ENCODE measurements around the gene NRAS. TPM values are rescaled to one million over a fixed set of nuclear protein-coding genes. Genes with fewer than 3 reads are reported as not detected.

Gene NRAS
- total RNA-seq, 2 experiments from 2014 or later, result 28.9 to 30.4 TPM

DNA sequence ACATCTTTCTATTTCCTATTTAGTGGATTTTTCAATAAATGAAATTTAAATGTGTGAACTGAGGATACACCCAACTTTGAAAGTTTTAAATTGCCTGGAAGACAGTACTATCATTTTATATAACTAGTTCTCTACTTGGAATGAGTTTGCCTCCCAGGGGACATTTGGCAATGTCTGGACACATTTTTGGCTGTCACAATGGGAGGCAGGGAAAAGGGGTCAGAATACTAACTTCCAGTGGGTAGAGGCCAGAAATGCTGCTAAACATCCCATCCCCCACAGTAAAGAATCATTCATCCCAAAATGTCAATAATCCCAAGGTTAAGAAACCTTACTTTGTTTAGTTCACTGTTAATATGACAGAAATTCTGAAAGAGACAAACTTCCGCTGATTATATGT, 13.2 kb upstream of the NRAS start:
- H3K9me3 ChIP-seq (ENCODE audit: control insufficient read depth in 1 of 2, insufficient read depth in 1 of 2, low read length in 2 of 2), result no peaks in the 10 kb centered on the region
- DNase-seq (no peak), ATAC-seq (ENCODE audit: poor library complexity) (no peak)
- H3K4me3 ChIP-seq (ENCODE audit: low read length), result no peak overlapping the region
- ChIA-PET CTCF (no interaction called here), POLR2A (no interaction called here)
- no peaks in the 10 kb centered on the region for H3K9me3 Mint-ChIP-seq
- no peaks in the 10 kb centered on the region for H3K4me1 ChIP-seq (ENCODE audit: insufficient read depth, low read length)
- intact Hi-C loops (cut with DNase I, micrococcal nuclease), result no loop called here
- no peaks in the 10 kb centered on the region for H3K27me3 Mint-ChIP-seq
- H3K36me3 ChIP-seq (ENCODE audit: insufficient read depth, low read length), result peaks cover 100% of the 10 kb centered on the region
- H3K36me3 Mint-ChIP-seq (ENCODE audit: low read depth), result peaks cover 99% of the 10 kb centered on the region
- H3K27ac ChIP-seq (ENCODE audit: low read depth in 1 of 2, low read length in 2 of 2), result no peak overlapping the region
- no peaks in the 10 kb centered on the region for H3K27me3 ChIP-seq (ENCODE audit: control insufficient read depth in 1 of 2, insufficient read depth in 2 of 2, low read length in 2 of 2)
- H3K4me1 Mint-ChIP-seq (ENCODE audit: low read depth), result peaks cover 9% of the 10 kb centered on the region
- no peak overlapping the region for H3K4me3 Mint-ChIP-seq
- H3K27ac Mint-ChIP-seq, result no peak overlapping the region
- TF ChIP-seq, protein P1, sequence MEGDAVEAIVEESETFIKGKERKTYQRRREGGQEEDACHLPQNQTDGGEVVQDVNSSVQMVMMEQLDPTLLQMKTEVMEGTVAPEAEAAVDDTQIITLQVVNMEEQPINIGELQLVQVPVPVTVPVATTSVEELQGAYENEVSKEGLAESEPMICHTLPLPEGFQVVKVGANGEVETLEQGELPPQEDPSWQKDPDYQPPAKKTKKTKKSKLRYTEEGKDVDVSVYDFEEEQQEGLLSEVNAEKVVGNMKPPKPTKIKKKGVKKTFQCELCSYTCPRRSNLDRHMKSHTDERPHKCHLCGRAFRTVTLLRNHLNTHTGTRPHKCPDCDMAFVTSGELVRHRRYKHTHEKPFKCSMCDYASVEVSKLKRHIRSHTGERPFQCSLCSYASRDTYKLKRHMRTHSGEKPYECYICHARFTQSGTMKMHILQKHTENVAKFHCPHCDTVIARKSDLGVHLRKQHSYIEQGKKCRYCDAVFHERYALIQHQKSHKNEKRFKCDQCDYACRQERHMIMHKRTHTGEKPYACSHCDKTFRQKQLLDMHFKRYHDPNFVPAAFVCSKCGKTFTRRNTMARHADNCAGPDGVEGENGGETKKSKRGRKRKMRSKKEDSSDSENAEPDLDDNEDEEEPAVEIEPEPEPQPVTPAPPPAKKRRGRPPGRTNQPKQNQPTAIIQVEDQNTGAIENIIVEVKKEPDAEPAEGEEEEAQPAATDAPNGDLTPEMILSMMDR (IDR thresholded peaks at IDR 0.05), result no peak

DNA sequence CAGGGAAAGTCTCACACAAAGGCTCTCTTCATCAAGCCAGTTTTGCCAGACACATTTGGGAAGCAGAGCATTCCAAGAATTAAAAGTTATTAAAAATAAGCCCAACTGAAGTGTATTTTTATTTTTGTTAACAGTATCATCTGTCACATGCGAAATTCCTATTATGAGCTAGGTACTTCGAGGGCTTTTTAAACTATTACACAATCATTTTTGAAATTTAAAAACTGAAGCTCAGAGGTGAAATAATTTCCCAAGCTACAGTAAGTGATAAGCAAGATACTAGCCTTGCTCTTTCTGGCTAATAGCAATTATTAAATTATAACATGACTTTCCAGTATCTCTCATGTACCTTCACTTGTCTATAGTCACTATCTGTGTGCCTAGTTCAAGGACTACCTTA, 12.0 kb upstream of the NRAS start:
- no peaks in the 10 kb centered on the region for H3K27me3 ChIP-seq (ENCODE audit: control insufficient read depth in 1 of 2, insufficient read depth in 2 of 2, low read length in 2 of 2)
- Mint-ChIP-seq H3K36me3 (ENCODE audit: low read depth) (peaks cover 99% of the 10 kb centered on the region), H3K9me3 (no peaks in the 10 kb centered on the region), H3K4me3 (no peak overlapping the region), H3K27ac (no peak overlapping the region), H3K27me3 (no peaks in the 10 kb centered on the region), H3K4me1 (ENCODE audit: low read depth) (peaks cover 9% of the 10 kb centered on the region)
- ATAC-seq (ENCODE audit: poor library complexity) (no peak), DNase-seq (no peak)
- H3K27ac ChIP-seq (ENCODE audit: low read depth in 1 of 2, low read length in 2 of 2), result no peak overlapping the region
- peaks cover 100% of the 10 kb centered on the region for H3K36me3 ChIP-seq (ENCODE audit: insufficient read depth, low read length)
- no peaks in the 10 kb centered on the region for H3K4me1 ChIP-seq (ENCODE audit: insufficient read depth, low read length)
- ChIA-PET CTCF (no interaction called here), POLR2A (no interaction called here)
- no peaks in the 10 kb centered on the region for H3K9me3 ChIP-seq (ENCODE audit: control insufficient read depth in 1 of 2, insufficient read depth in 1 of 2, low read length in 2 of 2)
- TF ChIP-seq, protein P1 (IDR thresholded peaks at IDR 0.05), result no peak
- H3K4me3 ChIP-seq (ENCODE audit: low read length), result no peak overlapping the region
- intact Hi-C loops (cut with DNase I, micrococcal nuclease), result no loop called here

DNA sequence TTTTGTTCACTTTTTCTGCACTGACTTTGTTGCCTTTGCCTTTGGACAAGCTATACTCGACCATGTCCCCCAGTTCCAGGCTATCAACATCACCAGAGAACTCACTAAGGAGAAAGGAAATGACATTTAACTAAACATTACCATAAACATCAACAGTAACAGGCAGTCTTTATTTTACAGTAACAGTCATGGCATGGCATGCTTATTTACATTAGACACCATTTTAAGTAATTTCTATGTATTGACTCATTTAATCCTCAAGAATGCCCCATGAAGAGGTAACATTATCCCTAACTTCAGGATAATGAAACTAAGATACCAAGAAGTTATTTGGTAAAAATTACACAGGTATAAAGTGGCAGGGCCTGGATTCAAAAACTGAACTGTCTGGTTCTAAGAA, 8.7 kb upstream of the NRAS start:
- Mint-ChIP-seq H3K4me3 (no peak overlapping the region), H3K4me1 (ENCODE audit: low read depth) (no peaks in the 10 kb centered on the region), H3K9me3 (no peaks in the 10 kb centered on the region), H3K27me3 (no peaks in the 10 kb centered on the region), H3K27ac (no peak overlapping the region), H3K36me3 (ENCODE audit: low read depth) (peaks cover 99% of the 10 kb centered on the region)
- Histone ChIP-seq H3K27me3 (ENCODE audit: control insufficient read depth in 1 of 2, insufficient read depth in 2 of 2, low read length in 2 of 2) (no peaks in the 10 kb centered on the region), H3K27ac (ENCODE audit: low read depth in 1 of 2, low read length in 2 of 2) (no peak overlapping the region), H3K36me3 (ENCODE audit: insufficient read depth, low read length) (peaks cover 100% of the 10 kb centered on the region), H3K4me1 (ENCODE audit: insufficient read depth, low read length) (no peaks in the 10 kb centered on the region), H3K9me3 (ENCODE audit: control insufficient read depth in 1 of 2, insufficient read depth in 1 of 2, low read length in 2 of 2) (no peaks in the 10 kb centered on the region), H3K4me3 (ENCODE audit: low read length) (no peak overlapping the region)
- TF ChIP-seq, protein P1 (IDR thresholded peaks at IDR 0.05), result no peak
- intact Hi-C loops (cut with DNase I, micrococcal nuclease), result no loop called here
- ChIA-PET POLR2A (no interaction called here), CTCF (no interaction called here)
- ATAC-seq (ENCODE audit: poor library complexity) (no peak), DNase-seq (no peak)
